ENCODE data around the gene IFITM5. TPM values are rescaled to one million over a fixed set of nuclear protein-coding genes. Genes with fewer than 3 reads are reported as not detected.

The IFITM5 gene
- total and polyA plus RNA-seq, 9 of the 15 experiments (the other 6 are each of a cell fraction or from before 2014, with no cell fraction given) = 0.19 TPM; not detected in 8

DNA sequence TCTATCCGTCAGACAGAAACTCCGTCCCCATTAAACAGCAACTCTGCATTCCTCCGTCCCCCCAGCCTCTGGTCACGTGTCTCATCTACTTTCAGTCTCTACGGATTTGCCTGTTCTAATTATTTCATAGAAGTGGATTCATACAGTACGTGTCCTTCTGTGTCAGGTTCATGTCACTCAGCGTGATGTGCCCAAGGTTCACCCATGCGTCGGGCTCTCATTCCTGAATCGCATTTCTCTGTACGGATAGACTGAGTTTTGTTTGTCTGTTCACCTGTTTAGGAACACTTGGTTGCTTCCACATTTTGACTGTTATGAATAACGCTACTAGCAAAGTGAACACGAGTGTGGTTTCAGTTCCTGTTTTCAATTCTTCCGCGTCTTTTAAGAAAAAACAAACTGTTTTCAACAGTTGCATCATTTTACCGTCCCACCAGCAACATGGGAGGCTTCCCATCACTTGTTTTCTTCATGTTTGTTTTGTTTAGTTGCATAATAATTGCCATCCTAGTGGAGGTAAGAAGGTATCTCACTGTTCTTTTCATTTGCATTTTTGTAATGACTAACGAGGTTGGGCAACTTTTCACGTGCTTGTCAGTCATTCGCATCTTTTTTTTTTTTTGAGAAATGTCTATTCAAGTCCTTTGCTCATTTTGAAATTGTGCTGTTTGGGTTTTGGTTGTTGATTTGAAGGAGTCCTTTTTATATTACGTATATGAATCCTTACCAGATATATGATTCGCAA lies 30.0 kb downstream of the IFITM5 start (continued):
- TF ChIP-seq HOXB6 (CRISPR knock-in tag; IDR thresholded peaks at IDR 0.05; ENCODE audit: borderline replicate concordance) (no peak), IFI16 (CRISPR knock-in tag; IDR thresholded peaks at IDR 0.05) (no peak), KHSRP (IDR thresholded peaks at IDR 0.05) (no peak; the same call in 1 of the 2 replicates), THRB (CRISPR knock-in tag; conservative IDR thresholded peaks at IDR 0.05) (no peak), SNRNP70 (optimal IDR thresholded peaks at IDR 0.05; ENCODE audit: low read depth, low read length) (no peak), BMI1 (IDR thresholded peaks at IDR 0.05; ENCODE audit: low read length) (no peak), ZNF384 (IDR thresholded peaks at IDR 0.05; ENCODE audit: low read depth, low read length) (peak; percentile 92), NFYB (IDR thresholded peaks at IDR 0.05; ENCODE audit: extremely low read depth, insufficient read length) (no peak), MYC (IDR thresholded peaks at IDR 0.05; ENCODE audit: low read depth, low read length) (peak; percentile 88), MYC (CRISPR knock-in tag; IDR thresholded peaks at IDR 0.05; ENCODE audit: borderline replicate concordance, low read depth) (no peak), HIVEP1 (CRISPR knock-in tag; IDR thresholded peaks at IDR 0.05) (no peak), ZNF253 (CRISPR knock-in tag; conservative IDR thresholded peaks at IDR 0.05) (no peak), PCBP1 (IDR thresholded peaks at IDR 0.05; ENCODE audit: low read depth, low read length, poor library complexity, severe bottlenecking) (no peak), NONO (IDR thresholded peaks at IDR 0.05; ENCODE audit: low read depth in 2 of 2, low read length in 1 of 2) (peak in 1 of 2 experiments; percentile 17; a peak in 1 of 4 replicates), ZNF668 (CRISPR knock-in tag; IDR thresholded peaks at IDR 0.05) (no peak), PHF8 (IDR thresholded peaks at IDR 0.05; ENCODE audit: borderline replicate concordance, low read length) (peak; percentile 35; the same call in 1 of the 2 replicates), MED1 (CRISPR knock-in tag; IDR thresholded peaks at IDR 0.05; ENCODE audit: borderline replicate concordance) (no peak)
- TF ChIP-seq, protein P1, sequence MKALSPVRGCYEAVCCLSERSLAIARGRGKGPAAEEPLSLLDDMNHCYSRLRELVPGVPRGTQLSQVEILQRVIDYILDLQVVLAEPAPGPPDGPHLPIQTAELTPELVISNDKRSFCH (CRISPR knock-in tag; IDR thresholded peaks at IDR 0.05) = no peak
- TF ChIP-seq, protein P1 (tag; IDR thresholded peaks at IDR 0.05) = no peak
- TF ChIP-seq, protein P2, sequence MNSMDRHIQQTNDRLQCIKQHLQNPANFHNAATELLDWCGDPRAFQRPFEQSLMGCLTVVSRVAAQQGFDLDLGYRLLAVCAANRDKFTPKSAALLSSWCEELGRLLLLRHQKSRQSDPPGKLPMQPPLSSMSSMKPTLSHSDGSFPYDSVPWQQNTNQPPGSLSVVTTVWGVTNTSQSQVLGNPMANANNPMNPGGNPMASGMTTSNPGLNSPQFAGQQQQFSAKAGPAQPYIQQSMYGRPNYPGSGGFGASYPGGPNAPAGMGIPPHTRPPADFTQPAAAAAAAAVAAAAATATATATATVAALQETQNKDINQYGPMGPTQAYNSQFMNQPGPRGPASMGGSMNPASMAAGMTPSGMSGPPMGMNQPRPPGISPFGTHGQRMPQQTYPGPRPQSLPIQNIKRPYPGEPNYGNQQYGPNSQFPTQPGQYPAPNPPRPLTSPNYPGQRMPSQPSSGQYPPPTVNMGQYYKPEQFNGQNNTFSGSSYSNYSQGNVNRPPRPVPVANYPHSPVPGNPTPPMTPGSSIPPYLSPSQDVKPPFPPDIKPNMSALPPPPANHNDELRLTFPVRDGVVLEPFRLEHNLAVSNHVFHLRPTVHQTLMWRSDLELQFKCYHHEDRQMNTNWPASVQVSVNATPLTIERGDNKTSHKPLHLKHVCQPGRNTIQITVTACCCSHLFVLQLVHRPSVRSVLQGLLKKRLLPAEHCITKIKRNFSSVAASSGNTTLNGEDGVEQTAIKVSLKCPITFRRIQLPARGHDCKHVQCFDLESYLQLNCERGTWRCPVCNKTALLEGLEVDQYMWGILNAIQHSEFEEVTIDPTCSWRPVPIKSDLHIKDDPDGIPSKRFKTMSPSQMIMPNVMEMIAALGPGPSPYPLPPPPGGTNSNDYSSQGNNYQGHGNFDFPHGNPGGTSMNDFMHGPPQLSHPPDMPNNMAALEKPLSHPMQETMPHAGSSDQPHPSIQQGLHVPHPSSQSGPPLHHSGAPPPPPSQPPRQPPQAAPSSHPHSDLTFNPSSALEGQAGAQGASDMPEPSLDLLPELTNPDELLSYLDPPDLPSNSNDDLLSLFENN (IDR thresholded peaks at IDR 0.05; ENCODE audit: low read depth in 2 of 2, low read length in 2 of 2) = 0 out of 4 replicates have a peak, but pooled peaks of 1 of the 2 experiments have one; percentile 35
- TF ChIP-seq, protein P3, sequence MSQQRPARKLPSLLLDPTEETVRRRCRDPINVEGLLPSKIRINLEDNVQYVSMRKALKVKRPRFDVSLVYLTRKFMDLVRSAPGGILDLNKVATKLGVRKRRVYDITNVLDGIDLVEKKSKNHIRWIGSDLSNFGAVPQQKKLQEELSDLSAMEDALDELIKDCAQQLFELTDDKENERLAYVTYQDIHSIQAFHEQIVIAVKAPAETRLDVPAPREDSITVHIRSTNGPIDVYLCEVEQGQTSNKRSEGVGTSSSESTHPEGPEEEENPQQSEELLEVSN (IDR thresholded peaks at IDR 0.05; ENCODE audit: borderline replicate concordance in 1 of 2, extremely low read depth in 1 of 2, insufficient read depth in 1 of 2, insufficient read length in 1 of 2, low read depth in 1 of 2, low read length in 1 of 2, poor library complexity in 1 of 2, severe bottlenecking in 1 of 2) = peak in 1 of 2 experiments; percentile 18

Data from K562 (cell line).